Naive thymus-derived CD4-positive, alpha-beta T cell (primary cell): ENCODE results near the gene JMJD1C. TPM values are rescaled to one million over a fixed set of nuclear protein-coding genes. Genes with fewer than 3 reads are reported as not detected.

Experiments
- ATAC-seq: fragments of 150-1000 bp; cut with Tn5 transposase; 2 replicates; pipeline ENCODE4 v1.10.0; 2021; ENCODE audit warnings: mild to moderate bottlenecking, moderate library complexity
- CTCF ChIA-PET: fragments of 350-600 bp; sonication (Branson Sonifier 250); formaldehyde crosslinking; loops from one replicate; lab custom pipeline; 2021; ENCODE audit warnings: antibody characterized with exemption; lab: Charles Lee
- POLR2A ChIA-PET: fragments of 350-600 bp; sonication (Branson Sonifier 250); formaldehyde crosslinking; loops from one replicate; lab custom pipeline; 2021; ENCODE audit warnings: antibody characterized with exemption, inconsistent platforms; lab: Charles Lee
- DNase-seq, 9 donors: peaks; one replicate each; pipeline versions ENCODE4 v3.0.0 to v3.0.0-alpha.2; 2020 to 2022; ENCODE audit warnings: mixed read lengths in 1 of 9
- H3K27ac ChIP-seq: one replicate; pipeline ENCODE4 v1.7.0; 2013; ENCODE audit warnings: mild to moderate bottlenecking, low read depth, low read length, moderate library complexity
- H3K27me3 ChIP-seq, 2 donors: one replicate each; pipeline ENCODE4 v1.7.0; 2013; ENCODE audit warnings: low read length in 2 of 2, mild to moderate bottlenecking in 2 of 2, moderate library complexity in 2 of 2; ENCODE audit not compliant: control insufficient read depth in 2 of 2, insufficient read depth in 2 of 2
- H3K36me3 ChIP-seq, 3 experiments: 1 replicate in 2 of 3; 2 replicates in 1 of 3; pipeline ENCODE4 v1.7.0; 2013; ENCODE audit warnings: low read length in 3 of 3, mild to moderate bottlenecking in 3 of 3, moderate library complexity in 1 of 3; ENCODE audit not compliant: insufficient read depth in 3 of 3, control insufficient read depth in 2 of 3
- H3K4me1 ChIP-seq, 2 donors: one replicate each; pipeline ENCODE4 v1.7.0; 2013; ENCODE audit warnings: low read length in 2 of 2, mild to moderate bottlenecking in 2 of 2, moderate library complexity in 1 of 2; ENCODE audit not compliant: control insufficient read depth in 2 of 2, insufficient read depth in 2 of 2
- H3K4me3 ChIP-seq: 2 replicates; pipeline ENCODE4 v1.7.0; 2013; ENCODE audit warnings: mild to moderate bottlenecking, low read length
- H3K9me3 ChIP-seq, 3 experiments: 1 replicate in 2 of 3; 2 replicates in 1 of 3; pipeline ENCODE4 v1.7.0; 2013; ENCODE audit warnings: low read length in 3 of 3; ENCODE audit not compliant: control insufficient read depth in 2 of 3
- H3K27ac Mint-ChIP-seq, 9 donors: one replicate each; pipeline ENCODE4 v1.8.0; 2020 to 2022; ENCODE audit warnings: mixed read lengths in 9 of 9, mild to moderate bottlenecking in 8 of 9, moderate library complexity in 5 of 9, inconsistent platforms in 2 of 9
- H3K27me3 Mint-ChIP-seq, 5 donors: one replicate each; pipeline ENCODE4 v1.8.0; 2021 to 2022; ENCODE audit warnings: mixed read lengths in 5 of 5, mild to moderate bottlenecking in 1 of 5
- H3K36me3 Mint-ChIP-seq, 5 donors: one replicate each; pipeline ENCODE4 v1.8.0; 2020 to 2022; ENCODE audit warnings: mixed read lengths in 5 of 5, mild to moderate bottlenecking in 3 of 5, inconsistent platforms in 1 of 5
- H3K4me1 Mint-ChIP-seq, 7 donors: one replicate each; pipeline ENCODE4 v1.8.0; 2020 to 2022; ENCODE audit warnings: mixed read lengths in 7 of 7, mild to moderate bottlenecking in 3 of 7, inconsistent platforms in 1 of 7
- H3K4me3 Mint-ChIP-seq, 10 donors: one replicate each; pipeline ENCODE4 v1.8.0; 2020 to 2022; ENCODE audit warnings: mild to moderate bottlenecking in 10 of 10, mixed read lengths in 10 of 10, moderate library complexity in 6 of 10, inconsistent platforms in 2 of 10
- H3K9me3 Mint-ChIP-seq, 11 donors: one replicate each; pipeline ENCODE4 v1.8.0; 2020 to 2022; ENCODE audit warnings: mixed read lengths in 11 of 11, mild to moderate bottlenecking in 4 of 11, inconsistent platforms in 1 of 11, moderate library complexity in 1 of 11
- intact Hi-C, 2 donors: fragments of 100-400 bp; cut with micrococcal nuclease; formaldehyde crosslinking; loops; one replicate each; pipeline ENCODE4 v1.15.1; 2023
- polyA plus RNA-seq, 2 donors: library from polyadenylated mRNA; unstranded; fragments of 300-500 nt; fragmentation: Illumina TruSeq; gene quantifications; one replicate each; pipeline ENCODE4 v1.2.3, GENCODE V29; 2021
- total RNA-seq, 6 experiments: library from RNA in 5 of 6; stranded (reverse) in 5 of 6; gene quantifications; 1 replicate in 5 of 6; 2 replicates in 1 of 6; pipeline ENCODE4 v1.2.3 and lab custom pipeline; 2021 to 2026

The JMJD1C gene
- total and polyA plus RNA-seq, 7 experiments from 2014 or later, result 59.0 to 331 (median 120) TPM

GRCh38 chr10:63228237-63228636 is 237.5 kb downstream of the JMJD1C start:
- Histone ChIP-seq H3K27me3 (no peaks in the 10 kb centered on the region), H3K36me3 (no peaks in the 10 kb centered on the region), H3K27ac (peak overlapping the region; percentile 80), H3K4me3 (no peak overlapping the region), H3K9me3 (no peaks in the 10 kb centered on the region), H3K4me1 (peaks cover 22 to 43% of the 10 kb centered on the region in 2 donors)
- ChIA-PET POLR2A (interaction anchor here (0.8 to 1.2 kb wide), 2 partner anchors 37 to 95 kb away, joined by 4 to 7 read pairs; partner anchors contain the start of gene NRBF2), CTCF (interaction anchor here (0.6 kb wide), 1 partner anchor 70 kb away, joined by 3 read pairs; no protein-coding TSS in a partner anchor)
- Mint-ChIP-seq H3K4me1 (peaks cover 26 to 89% (median 74%) of the 10 kb centered on the region in 7 donors), H3K27me3 (no peaks in the 10 kb centered on the region), H3K27ac (peak overlapping the region; percentile 55 to 97 (median 91)), H3K36me3 (peaks cover 0 to 3% (median 0%) of the 10 kb centered on the region in 5 donors), H3K4me3 (peak overlapping the region in 5 of 10 donors; percentile 32 to 63 (median 56)), H3K9me3 (no peaks in the 10 kb centered on the region)
- ATAC-seq (no peak), DNase-seq (no peak)
- intact Hi-C loops, result no loop called here

DNA sequence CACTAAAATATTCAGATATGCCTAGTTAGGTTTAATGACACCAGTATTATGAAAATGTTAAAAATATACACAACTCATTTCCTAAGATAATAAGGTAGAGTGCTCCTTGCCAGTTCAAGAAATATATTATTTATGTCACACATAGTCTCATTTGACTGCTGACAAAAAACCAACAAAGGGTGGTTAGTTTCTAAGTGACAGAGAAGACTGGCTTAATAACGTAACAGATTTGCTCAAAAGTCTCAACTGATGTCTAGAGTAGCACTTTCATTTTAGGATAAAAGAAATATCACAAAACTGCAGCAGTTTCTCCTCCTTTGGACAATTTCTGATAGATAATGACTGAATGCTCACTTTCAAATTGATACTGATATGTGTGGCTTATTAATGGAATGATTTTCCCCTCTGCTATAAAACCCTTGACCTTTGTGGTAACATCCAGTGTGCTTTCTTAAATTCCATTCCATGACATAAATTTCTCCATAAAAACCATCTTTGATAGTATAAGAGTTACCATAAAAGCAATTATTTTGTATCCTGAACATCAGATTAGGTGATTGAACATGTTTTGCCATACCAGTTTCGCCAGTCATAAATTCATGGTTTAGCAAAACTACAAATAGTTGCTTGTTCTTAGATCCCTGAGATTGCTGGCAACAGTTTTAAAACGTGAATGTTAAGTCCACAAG is 238.4 kb downstream of the JMJD1C start:
- DNase-seq (peak in 6 of 9 donors; percentile 35 to 63 (median 56)), ATAC-seq (peak; percentile 43)
- H3K27me3 Mint-ChIP-seq, result no peaks in the 10 kb centered on the region
- Histone ChIP-seq H3K27ac (peak overlapping the region; percentile 80), H3K36me3 (no peaks in the 10 kb centered on the region), H3K9me3 (no peaks in the 10 kb centered on the region), H3K4me1 (peaks cover 23 to 42% of the 10 kb centered on the region in 2 donors), H3K4me3 (no peak overlapping the region), H3K27me3 (no peaks in the 10 kb centered on the region)
- peak overlapping the region; percentile 8 to 69 (median 53) for H3K4me3 Mint-ChIP-seq
- H3K4me1 Mint-ChIP-seq, result peaks cover 26 to 86% (median 75%) of the 10 kb centered on the region in 7 donors
- H3K9me3 Mint-ChIP-seq, result no peaks in the 10 kb centered on the region
- peak overlapping the region; percentile 28 to 97 (median 94) for H3K27ac Mint-ChIP-seq
- ChIA-PET POLR2A (interaction anchor here (1.1 to 3.0 kb wide), 3 partner anchors 30 to 94 kb away, joined by 3 to 18 read pairs (median 4); partner anchors contain the start of gene NRBF2), CTCF (no interaction called here)
- intact Hi-C loops, result loop anchor here (1.0 to 2.0 kb wide), 3 partner anchors 8 to 13 kb away; no protein-coding TSS in a partner anchor
- peaks cover 0 to 5% (median 0%) of the 10 kb centered on the region in 5 donors for H3K36me3 Mint-ChIP-seq

- Histone ChIP-seq H3K4me3 (no peak overlapping the region), H3K27me3 (no peaks in the 10 kb centered on the region), H3K27ac (no peak overlapping the region), H3K9me3 (no peaks in the 10 kb centered on the region), H3K36me3 (no peaks in the 10 kb centered on the region), H3K4me1 (peaks cover 34 to 47% of the 10 kb centered on the region in 2 donors)
- no peaks in the 10 kb centered on the region for H3K27me3 Mint-ChIP-seq
- H3K27ac Mint-ChIP-seq, result peak overlapping the region in 4 of 9 donors; percentile 91 to 97 (median 95)
- intact Hi-C loops, result loop anchor here in 1 of 2 donors (2.0 kb wide), 2 partner anchors 297 to 405 kb away; partner anchors contain the start of gene REEP3
- peaks cover 34 to 90% (median 77%) of the 10 kb centered on the region in 7 donors for H3K4me1 Mint-ChIP-seq
- DNase-seq, result no peak
- POLR2A ChIA-PET, result interaction anchor here (0.6 to 1.0 kb wide), 2 partner anchors 10 to 12 kb away, joined by 3 to 4 read pairs; no protein-coding TSS in a partner anchor
- CTCF ChIA-PET, result interaction anchor here (0.6 to 2.2 kb wide), 2 partner anchors 47 to 405 kb away, joined by 4 to 9 read pairs; no protein-coding TSS in a partner anchor
- no peak overlapping the region for H3K4me3 Mint-ChIP-seq
- H3K36me3 Mint-ChIP-seq, result peaks cover 0 to 12% (median 0%) of the 10 kb centered on the region in 5 donors
- no peaks in the 10 kb centered on the region for H3K9me3 Mint-ChIP-seq
- no peak for ATAC-seq
Observed at GRCh38 chr10:63224241-63224640, 241.5 kb downstream of the JMJD1C start.

DNA sequence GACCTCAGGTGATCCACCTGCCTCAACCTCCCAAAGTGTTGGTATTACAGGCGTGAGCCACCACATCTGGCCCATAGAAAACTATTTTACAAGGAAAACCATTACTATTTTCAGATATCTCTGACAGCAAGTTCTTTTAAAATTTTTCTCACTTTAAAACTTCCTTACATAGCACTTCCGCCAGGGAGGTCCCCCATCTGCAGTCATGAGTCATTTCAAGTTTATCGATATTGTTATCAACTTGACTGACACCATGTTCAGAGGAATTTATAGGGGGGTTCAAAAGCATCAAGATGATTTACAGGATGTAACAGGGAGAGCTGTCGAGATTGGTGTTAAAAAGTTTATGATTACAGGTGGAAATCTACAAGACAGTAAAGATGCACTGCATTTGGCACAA is 243.8 kb downstream of the JMJD1C start:
- Mint-ChIP-seq H3K27ac (peak overlapping the region; percentile 11 to 96 (median 76)), H3K9me3 (no peaks in the 10 kb centered on the region), H3K4me1 (peaks cover 43 to 89% (median 73%) of the 10 kb centered on the region in 7 donors), H3K27me3 (no peaks in the 10 kb centered on the region), H3K4me3 (peak overlapping the region in 2 of 10 donors; percentile 47 to 57), H3K36me3 (peaks cover 0 to 11% (median 0%) of the 10 kb centered on the region in 5 donors)
- Histone ChIP-seq H3K27me3 (no peaks in the 10 kb centered on the region), H3K4me3 (no peak overlapping the region), H3K4me1 (peaks cover 39 to 40% of the 10 kb centered on the region in 2 donors), H3K27ac (no peak overlapping the region), H3K9me3 (no peaks in the 10 kb centered on the region), H3K36me3 (no peaks in the 10 kb centered on the region)
- ATAC-seq (no peak), DNase-seq (no peak)
- ChIA-PET CTCF (no interaction called here), POLR2A (no interaction called here)
- intact Hi-C loops, result no loop called here

GRCh38 chr10:63219749-63220148 is 246.0 kb downstream of the JMJD1C start:
- CTCF ChIA-PET, result no interaction called here
- Mint-ChIP-seq H3K9me3 (no peaks in the 10 kb centered on the region), H3K4me1 (peaks cover 37 to 72% (median 62%) of the 10 kb centered on the region in 7 donors), H3K4me3 (peak overlapping the region in 6 of 10 donors; percentile 10 to 48 (median 26)), H3K36me3 (peaks cover 0 to 16% (median 7%) of the 10 kb centered on the region in 5 donors), H3K27me3 (no peaks in the 10 kb centered on the region), H3K27ac (peak overlapping the region in 7 of 9 donors; percentile 9 to 96 (median 63))
- intact Hi-C loops, result loop anchor here (1.0 to 10.0 kb wide), 6 partner anchors 8 to 248 kb away; partner anchors contain the start of gene JMJD1C (in 1 of the 2)
- POLR2A ChIA-PET, result interaction anchor here (0.6 to 4.0 kb wide), 2 partner anchors 48 to 408 kb away, joined by 5 to 20 read pairs; no protein-coding TSS in a partner anchor
- no peak for DNase-seq
- Histone ChIP-seq H3K4me1 (peaks cover 23 to 27% of the 10 kb centered on the region in 2 donors), H3K27ac (no peak overlapping the region), H3K27me3 (no peaks in the 10 kb centered on the region), H3K9me3 (no peaks in the 10 kb centered on the region), H3K36me3 (peaks cover 0 to under 1% (median 0%) of the 10 kb centered on the region in 3 experiments), H3K4me3 (no peak overlapping the region)
- no peak for ATAC-seq

DNA sequence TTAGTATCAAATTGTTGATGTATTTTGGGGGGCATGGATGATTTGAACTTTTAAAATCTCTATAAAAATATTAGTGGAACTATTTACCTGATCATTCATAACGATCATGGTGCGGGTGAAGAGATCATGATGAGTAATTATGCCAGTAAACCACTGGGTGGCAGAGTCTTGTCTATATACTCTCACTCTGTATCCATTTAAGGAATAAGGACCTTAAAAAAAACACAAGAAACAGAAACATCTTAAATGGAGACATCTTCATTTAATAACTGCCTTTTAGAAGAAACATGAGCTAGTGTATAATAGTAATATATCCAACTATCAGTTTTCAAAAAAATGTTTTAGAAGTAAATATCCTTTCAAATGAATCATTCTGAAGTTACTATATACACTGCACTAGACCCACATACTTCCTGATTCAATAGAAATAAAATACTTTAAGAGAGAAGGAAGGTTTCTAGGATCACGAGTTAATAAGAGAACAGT is 248.6 kb downstream of the JMJD1C start:
- peaks cover 4 to 29% (median 17%) of the 10 kb centered on the region in 5 donors for H3K36me3 Mint-ChIP-seq
- no peaks in the 10 kb centered on the region for H3K9me3 ChIP-seq
- H3K4me1 ChIP-seq, result peaks cover 17 to 24% of the 10 kb centered on the region in 2 donors
- H3K27ac ChIP-seq, result no peak overlapping the region
- ATAC-seq (peak; percentile 86), DNase-seq (peak in 7 of 9 donors; percentile 45 to 72 (median 61))
- POLR2A ChIA-PET, result interaction anchor here (0.6 to 4.0 kb wide), 3 partner anchors 51 to 414 kb away, joined by 3 to 20 read pairs (median 4); no protein-coding TSS in a partner anchor
- peaks cover 38 to 64% (median 61%) of the 10 kb centered on the region in 7 donors for H3K4me1 Mint-ChIP-seq
- CTCF ChIA-PET, result interaction anchor here (0.6 to 3.0 kb wide), 18 partner anchors 9 to 503 kb away, joined by 3 to 29 read pairs (median 4); no protein-coding TSS in a partner anchor
- no peaks in the 10 kb centered on the region for H3K9me3 Mint-ChIP-seq
- peak overlapping the region in 7 of 10 donors; percentile 2 to 56 (median 35) for H3K4me3 Mint-ChIP-seq
- no peaks in the 10 kb centered on the region for H3K27me3 ChIP-seq
- H3K4me3 ChIP-seq, result no peak overlapping the region
- no peaks in the 10 kb centered on the region for H3K27me3 Mint-ChIP-seq
- H3K27ac Mint-ChIP-seq, result peak overlapping the region in 8 of 9 donors; percentile 29 to 88 (median 56)
- H3K36me3 ChIP-seq, result peaks cover 2 to 19% (median 2%) of the 10 kb centered on the region in 3 experiments
- intact Hi-C loops, result loop anchor here (1.0 to 10.0 kb wide), 10 partner anchors 8 to 503 kb away; partner anchors contain the start of gene JMJD1C (in 2 of the 2)
